Skin epidermis (tissue), 12 donors: Measurements from ENCODE around the gene CYS1.

ENCODE experiments used
- H3K27ac ChIP-seq, 21 experiments: fragments of 200-600 bp; sonication (generic) in 11 of 21; one replicate each; pipeline ENCODE4 v1.5.0; 2020; ENCODE audit warnings: mild to moderate bottlenecking in 3 of 21, inconsistent platforms in 2 of 21, moderate library complexity in 2 of 21
- H3K4me3 ChIP-seq, 7 experiments: fragments of 200-600 bp; sonication (generic) in 2 of 7; one replicate each; pipeline ENCODE4 v1.5.0; 2020; ENCODE audit warnings: inconsistent platforms in 2 of 7, mild to moderate bottlenecking in 2 of 7, moderate library complexity in 1 of 7

CYS1 gene

DNA sequence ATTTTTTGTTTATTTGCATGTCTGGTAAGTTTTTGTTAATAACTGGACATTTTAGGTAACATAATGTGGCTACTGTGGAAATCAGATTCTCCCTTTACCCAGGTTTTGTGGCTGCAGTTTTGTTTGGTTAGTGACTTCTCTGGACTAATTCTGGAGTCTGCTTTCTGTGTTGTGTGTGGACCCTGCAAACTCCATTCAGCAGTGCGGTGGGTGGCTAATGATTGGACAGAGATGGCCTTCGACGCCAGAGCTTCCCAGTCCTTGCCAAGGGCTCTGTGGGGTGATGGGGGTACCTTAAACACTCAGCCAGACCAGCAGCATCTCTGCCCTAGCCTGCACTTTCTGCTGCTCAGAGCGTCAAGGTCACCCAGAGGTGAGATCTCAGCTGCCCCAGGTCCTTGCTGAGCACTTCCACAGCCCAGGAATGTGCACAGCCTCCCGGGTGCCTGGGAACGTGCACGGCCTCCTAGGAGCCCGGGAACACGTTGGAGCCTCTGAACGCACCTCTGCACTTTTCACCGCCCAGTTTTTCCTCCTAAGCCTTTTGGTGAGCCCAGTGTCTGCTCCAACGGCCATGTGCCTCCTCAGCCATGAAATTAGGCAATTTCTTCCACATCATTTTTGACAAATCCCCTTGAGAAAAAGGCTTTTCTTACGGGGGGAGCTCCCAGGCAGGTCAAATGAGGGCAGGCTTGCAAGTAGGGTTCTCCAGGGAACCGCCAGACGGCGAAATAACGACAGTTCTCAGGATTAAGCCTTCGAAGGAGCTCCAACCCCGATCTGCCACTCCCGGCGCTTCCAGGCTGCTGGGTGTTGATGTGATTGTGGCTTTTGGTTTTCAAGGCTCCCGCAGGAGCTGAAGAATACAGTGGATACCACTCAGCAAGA lies 72.0 kb downstream of the CYS1 start:
- peak overlapping the region in 7 of 21 experiments; percentile 28 to 72 (median 52) for H3K27ac ChIP-seq
- no peak overlapping the region for H3K4me3 ChIP-seq

DNA sequence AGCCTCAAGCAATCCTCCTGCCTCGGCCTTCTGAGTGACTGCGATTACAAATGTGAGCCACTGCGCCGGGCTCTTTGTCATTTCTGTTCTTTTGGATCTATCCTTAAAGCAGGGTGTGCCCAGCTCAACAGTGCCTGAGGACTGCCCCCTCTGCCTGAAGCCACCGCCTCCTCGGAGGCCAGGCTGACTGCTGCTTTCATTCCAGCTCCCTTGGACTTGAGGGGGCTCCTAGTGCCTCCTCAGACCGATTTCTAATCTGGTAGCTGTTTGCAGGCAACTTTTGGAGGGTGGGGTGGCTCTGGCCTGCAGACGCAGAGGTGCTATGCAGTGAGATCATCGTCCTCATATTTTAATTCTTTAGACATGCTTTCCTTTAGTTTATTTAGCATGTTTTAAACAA lies 72.8 kb downstream of the CYS1 start:
- H3K27ac ChIP-seq: peak overlapping the region in 5 of 21 experiments; percentile 28 to 72 (median 68)

More for the DNA sequence above, 72.8 kb downstream of the CYS1 start:
- H3K4me3 ChIP-seq: no peak overlapping the region
